Stomach (tissue), 9 donors: ENCODE measurements around the gene NPIPB2. TPM values are rescaled to one million over a fixed set of nuclear protein-coding genes. Genes with fewer than 3 reads are reported as not detected.

Experiments
- DNase-seq, 2 donors: peaks; one replicate each; pipeline versions ENCODE4 v3.0.0 to v3.0.0-alpha.2; 2013 to 2019
- H3K27ac ChIP-seq, 5 donors: fragments of 200-600 bp in 4 of 5; sonication (generic) in 4 of 5; one replicate each; pipeline ENCODE4 v1.5.1; 2013 to 2019; ENCODE audit warnings: mild to moderate bottlenecking in 1 of 5, moderate library complexity in 1 of 5
- H3K27me3 ChIP-seq, 3 donors: fragments of 200-600 bp; sonication (generic); one replicate each; pipeline ENCODE4 v1.5.1; 2017 to 2019; ENCODE audit warnings: mixed run types in 1 of 3
- H3K36me3 ChIP-seq, 4 donors: fragments of 200-600 bp; sonication (generic); 1 replicate in 3 of 4; 2 replicates in 1 of 4; pipeline ENCODE4 v1.5.1; 2016 to 2019
- H3K4me1 ChIP-seq, 4 donors: fragments of 200-600 bp; sonication (generic); one replicate each; pipeline ENCODE4 v1.5.1; 2016 to 2019
- H3K4me3 ChIP-seq, 4 donors: fragments of 200-600 bp; sonication (generic) in 3 of 4; one replicate each; pipeline ENCODE4 v1.5.1; 2016 to 2019; ENCODE audit warnings: mild to moderate bottlenecking in 1 of 4
- H3K9me3 ChIP-seq, 4 donors: fragments of 200-600 bp; sonication (generic); one replicate each; pipeline ENCODE4 v1.5.1; 2016 to 2019
- EP300 ChIP-seq: sonication (generic); formaldehyde crosslinking; IDR thresholded peaks from one replicate; pipeline ENCODE4 v1.6.1; 2017; ENCODE audit warnings: antibody characterized with exemption
- POLR2A ChIP-seq, 4 donors: fragments of 450-650 bp; IDR thresholded peaks; one replicate each; pipeline ENCODE4 v1.6.1; 2016; ENCODE audit warnings: antibody characterized with exemption in 4 of 4, control low read depth in 2 of 4, mild to moderate bottlenecking in 1 of 4, moderate library complexity in 1 of 4
- POLR2AphosphoS5 ChIP-seq, 3 donors: sonication (generic); formaldehyde crosslinking; IDR thresholded peaks; one replicate each; pipeline ENCODE4 v1.6.1; 2016; ENCODE audit warnings: antibody characterized with exemption in 3 of 3
- WGBS, 5 donors: extraction: QIAGEN DNeasy Blood & Tissue Kit in 3 of 5; methylation state at CpG; one replicate each; pipeline versions ENCODE4 v1.1.5 to v1.1.7; 2013 to 2018; 5-methylcytosine and 5-hydroxymethylcytosine counted together
- intact Hi-C: fragments of 100-400 bp; cut with DNase I; formaldehyde crosslinking; loops from one replicate; pipeline ENCODE4 v1.15.1; 2023; ENCODE audit warnings: low total_unique reads
- polyA plus RNA-seq, 3 donors: library from polyadenylated mRNA; stranded (reverse); fragments of 200-250 nt; gene quantifications; one replicate each; pipeline ENCODE4 v1.2.3, GENCODE V29; 2013
- total RNA-seq, 5 donors: library from RNA; depleted of rRNA; stranded (reverse); fragments of >200 nt; gene quantifications; one replicate each; pipeline versions ENCODE4 v1.1.0 to v1.2.3, GENCODE V29; 2014 to 2016
- TF ChIP-seq, protein P1 (sequence below), 7 experiments: fragments of 450-650 bp in 4 of 7; fragments of 200-600 bp in 3 of 7; sonication (generic) in 3 of 7; IDR thresholded peaks; one replicate each; pipeline ENCODE4 v1.5.1; 2016 to 2019; ENCODE audit warnings: antibody characterized with exemption in 7 of 7, control low read depth in 2 of 7, mild to moderate bottlenecking in 1 of 7
- donor health status: healthy with polysubstance abuse.
- donor health status: Bipolar disorder and iron deficiency.
- donor health status: healthy.

NPIPB2 gene
- total and polyA plus RNA-seq, 8 donors = 1.7 to 55.8 (median 13.0) TPM

DNA sequence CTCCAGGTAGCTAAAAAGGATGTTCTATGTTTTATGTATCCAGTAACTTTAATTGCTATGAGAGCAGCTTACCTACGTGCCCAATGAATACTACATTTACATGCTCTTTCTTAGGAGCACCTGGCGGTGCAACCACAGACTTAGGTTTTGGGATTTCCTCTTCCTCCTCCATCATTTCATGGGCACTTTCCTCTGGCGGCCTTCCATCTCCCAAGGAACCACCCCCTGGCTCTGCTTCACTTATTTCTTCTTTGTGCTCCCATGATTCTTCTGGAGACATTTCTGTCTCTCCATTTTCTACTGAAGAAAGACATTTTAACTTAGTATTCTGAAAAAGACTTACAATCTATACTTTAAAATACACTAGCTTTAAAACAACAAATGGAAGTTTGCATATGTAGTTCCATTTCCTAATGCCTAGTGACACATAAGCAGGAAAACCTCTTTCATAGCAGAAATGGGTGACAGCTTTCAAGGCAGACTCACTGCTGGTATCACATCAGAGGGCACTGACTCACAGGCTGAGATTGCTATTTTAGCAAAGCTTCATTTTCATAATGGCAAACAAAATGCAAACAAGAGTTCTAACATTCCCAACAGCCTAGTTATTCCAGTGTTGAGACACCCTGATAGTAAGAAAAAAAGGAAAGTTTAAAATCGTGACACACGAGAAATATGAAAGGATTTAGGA is 45.2 kb downstream of the NPIPB2 start:
- no peak overlapping the region for H3K4me3 ChIP-seq
- intact Hi-C loops = no loop called here
- H3K9me3 ChIP-seq = no peaks in the 10 kb centered on the region
- TF ChIP-seq, protein P1, sequence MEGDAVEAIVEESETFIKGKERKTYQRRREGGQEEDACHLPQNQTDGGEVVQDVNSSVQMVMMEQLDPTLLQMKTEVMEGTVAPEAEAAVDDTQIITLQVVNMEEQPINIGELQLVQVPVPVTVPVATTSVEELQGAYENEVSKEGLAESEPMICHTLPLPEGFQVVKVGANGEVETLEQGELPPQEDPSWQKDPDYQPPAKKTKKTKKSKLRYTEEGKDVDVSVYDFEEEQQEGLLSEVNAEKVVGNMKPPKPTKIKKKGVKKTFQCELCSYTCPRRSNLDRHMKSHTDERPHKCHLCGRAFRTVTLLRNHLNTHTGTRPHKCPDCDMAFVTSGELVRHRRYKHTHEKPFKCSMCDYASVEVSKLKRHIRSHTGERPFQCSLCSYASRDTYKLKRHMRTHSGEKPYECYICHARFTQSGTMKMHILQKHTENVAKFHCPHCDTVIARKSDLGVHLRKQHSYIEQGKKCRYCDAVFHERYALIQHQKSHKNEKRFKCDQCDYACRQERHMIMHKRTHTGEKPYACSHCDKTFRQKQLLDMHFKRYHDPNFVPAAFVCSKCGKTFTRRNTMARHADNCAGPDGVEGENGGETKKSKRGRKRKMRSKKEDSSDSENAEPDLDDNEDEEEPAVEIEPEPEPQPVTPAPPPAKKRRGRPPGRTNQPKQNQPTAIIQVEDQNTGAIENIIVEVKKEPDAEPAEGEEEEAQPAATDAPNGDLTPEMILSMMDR (IDR thresholded peaks at IDR 0.05) = no peak
- TF ChIP-seq POLR2AphosphoS5 (IDR thresholded peaks at IDR 0.05) (peak in 1 of 3 donors; percentile 14), EP300 (no peak)
- peaks cover 24 to 57% (median 51%) of the 10 kb centered on the region in 4 donors for H3K36me3 ChIP-seq
- no peak for DNase-seq
- peak overlapping the region in 1 of 5 donors; percentile 47 for H3K27ac ChIP-seq
- WGBS, 5 donors = 73 to 84% (median 77%) methylated on average over 5 of the region's 5 CpGs
- H3K4me1 ChIP-seq = peaks cover 0 to 47% (median 29%) of the 10 kb centered on the region in 4 donors
- H3K27me3 ChIP-seq = no peaks in the 10 kb centered on the region

DNA sequence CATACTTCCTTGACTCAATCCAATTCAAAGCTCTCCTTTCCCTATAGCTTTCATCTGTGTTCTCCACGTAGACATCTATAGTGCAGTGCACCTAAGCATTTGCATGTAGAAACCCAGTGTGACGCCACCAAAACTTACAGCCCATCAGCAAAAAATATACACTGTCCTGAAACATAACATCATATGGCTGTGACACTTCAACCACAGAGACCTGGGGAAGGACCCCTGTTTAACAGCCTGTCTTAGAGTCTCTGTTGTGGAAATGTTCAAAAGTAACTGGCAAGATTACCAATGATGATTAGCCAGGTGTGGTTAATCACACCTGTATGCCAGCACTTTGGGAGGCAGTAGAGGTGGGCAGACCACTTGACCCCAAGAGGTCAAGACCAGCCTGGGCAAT is 48.3 kb downstream of the NPIPB2 start:
- intact Hi-C loops = no loop called here
- DNase-seq = no peak
- Histone ChIP-seq H3K9me3 (no peaks in the 10 kb centered on the region), H3K36me3 (peaks cover 32 to 87% (median 82%) of the 10 kb centered on the region in 4 donors), H3K4me1 (peaks cover 0 to 28% (median 13%) of the 10 kb centered on the region in 4 donors), H3K4me3 (no peak overlapping the region), H3K27me3 (no peaks in the 10 kb centered on the region), H3K27ac (no peak overlapping the region)
- no peak for TF ChIP-seq POLR2AphosphoS5 (IDR thresholded peaks at IDR 0.05)
- TF ChIP-seq, protein P1 (IDR thresholded peaks at IDR 0.05) = no peak
- TF ChIP-seq POLR2A (IDR thresholded peaks at IDR 0.05) = no peak
- no peak for TF ChIP-seq EP300
- WGBS, 5 donors = 87 to 100% (median 95%) methylated on average over 2 of the region's 2 CpGs

DNA sequence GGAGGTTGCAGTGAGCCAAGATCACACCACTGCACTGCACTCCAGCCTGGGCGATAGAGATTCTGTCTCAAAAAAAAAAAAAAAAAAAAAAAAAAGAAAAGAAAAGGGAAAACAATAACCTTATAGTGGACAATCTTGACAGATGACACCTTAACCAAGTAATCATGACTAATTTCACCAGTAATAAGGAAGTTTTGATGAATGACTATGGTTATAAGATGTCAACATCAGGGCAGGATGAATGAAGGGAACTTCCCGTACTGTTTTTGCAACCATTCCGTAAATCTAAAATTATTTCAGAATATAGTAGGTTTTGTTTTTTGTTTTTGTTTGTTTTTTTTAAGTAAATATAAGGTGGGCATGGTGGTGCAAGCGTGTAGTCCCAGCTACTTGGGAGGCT is 49.1 kb downstream of the NPIPB2 start:
- no peak for DNase-seq
- Histone ChIP-seq H3K27ac (no peak overlapping the region), H3K36me3 (peaks cover 38 to 95% (median 90%) of the 10 kb centered on the region in 4 donors), H3K9me3 (no peaks in the 10 kb centered on the region), H3K27me3 (no peaks in the 10 kb centered on the region), H3K4me3 (no peak overlapping the region), H3K4me1 (peaks cover 0 to 22% (median 10%) of the 10 kb centered on the region in 4 donors)
- intact Hi-C loops = no loop called here
- TF ChIP-seq EP300 (no peak), POLR2A (IDR thresholded peaks at IDR 0.05) (no peak), POLR2AphosphoS5 (IDR thresholded peaks at IDR 0.05) (no peak)
- TF ChIP-seq, protein P1 (IDR thresholded peaks at IDR 0.05) = no peak
- WGBS, 5 donors = 72 to 94% (median 78%) methylated on average over 4 of the region's 4 CpGs

DNA sequence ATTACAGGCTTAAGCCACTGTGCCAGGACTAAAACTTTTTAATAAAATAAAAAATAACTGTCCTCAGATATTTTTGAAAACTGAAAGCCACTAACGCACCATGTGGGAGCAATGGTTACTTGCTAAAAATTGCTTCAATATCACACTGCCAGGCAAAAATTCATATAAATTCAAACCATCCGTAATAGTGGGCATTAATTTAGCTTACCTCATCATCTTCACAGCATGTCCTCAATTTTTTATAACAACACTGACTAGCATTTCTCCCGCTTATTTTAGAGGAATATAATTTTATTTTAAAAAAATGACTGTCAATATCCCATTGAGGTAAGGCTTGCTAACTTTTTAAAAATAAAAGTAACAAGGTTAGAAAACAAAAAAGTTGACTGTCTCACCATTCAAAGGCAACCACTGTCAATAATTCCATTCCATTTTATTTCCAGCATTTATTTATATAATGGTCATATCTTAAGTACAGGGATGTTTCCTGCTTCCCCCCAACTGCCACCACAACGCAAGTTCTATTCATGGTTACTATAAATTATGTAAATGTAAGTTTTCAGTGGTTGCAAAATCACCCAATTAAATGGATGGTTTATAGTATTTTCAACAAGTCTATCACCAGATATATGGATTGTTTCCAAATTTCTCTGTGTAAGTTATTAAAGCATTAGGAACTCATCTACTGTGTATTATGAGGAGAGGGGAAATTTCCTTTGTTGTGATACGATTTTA is 51.4 kb downstream of the NPIPB2 start:
- no peak for DNase-seq
- Histone ChIP-seq H3K27me3 (no peaks in the 10 kb centered on the region), H3K4me1 (no peaks in the 10 kb centered on the region), H3K9me3 (no peaks in the 10 kb centered on the region), H3K27ac (no peak overlapping the region), H3K4me3 (no peak overlapping the region), H3K36me3 (peaks cover 51 to 100% (median 98%) of the 10 kb centered on the region in 4 donors)
- 82 to 90% (median 89%) methylated on average over 5 of the region's 5 CpGs for WGBS, 5 donors
- intact Hi-C loops = no loop called here
- TF ChIP-seq POLR2AphosphoS5 (IDR thresholded peaks at IDR 0.05) = no peak
- TF ChIP-seq, protein P1 (IDR thresholded peaks at IDR 0.05) = no peak
- TF ChIP-seq POLR2A (IDR thresholded peaks at IDR 0.05) = no peak
- TF ChIP-seq EP300 = no peak
